SKM-1 treated with dmso at 0.1 percent for 144 hours (cell line): ENCODE measurements around the gene NAT9.
A peak's percentile ranks its signal among the peaks of the same experiment; 100 is the strongest.

Experiments used
- DNase-seq: peaks from one replicate; lab custom pipeline; 2025; ENCODE audit not compliant: unreplicated experiment; lab: John Stamatoyannopoulos, UW

The NAT9 gene

DNA sequence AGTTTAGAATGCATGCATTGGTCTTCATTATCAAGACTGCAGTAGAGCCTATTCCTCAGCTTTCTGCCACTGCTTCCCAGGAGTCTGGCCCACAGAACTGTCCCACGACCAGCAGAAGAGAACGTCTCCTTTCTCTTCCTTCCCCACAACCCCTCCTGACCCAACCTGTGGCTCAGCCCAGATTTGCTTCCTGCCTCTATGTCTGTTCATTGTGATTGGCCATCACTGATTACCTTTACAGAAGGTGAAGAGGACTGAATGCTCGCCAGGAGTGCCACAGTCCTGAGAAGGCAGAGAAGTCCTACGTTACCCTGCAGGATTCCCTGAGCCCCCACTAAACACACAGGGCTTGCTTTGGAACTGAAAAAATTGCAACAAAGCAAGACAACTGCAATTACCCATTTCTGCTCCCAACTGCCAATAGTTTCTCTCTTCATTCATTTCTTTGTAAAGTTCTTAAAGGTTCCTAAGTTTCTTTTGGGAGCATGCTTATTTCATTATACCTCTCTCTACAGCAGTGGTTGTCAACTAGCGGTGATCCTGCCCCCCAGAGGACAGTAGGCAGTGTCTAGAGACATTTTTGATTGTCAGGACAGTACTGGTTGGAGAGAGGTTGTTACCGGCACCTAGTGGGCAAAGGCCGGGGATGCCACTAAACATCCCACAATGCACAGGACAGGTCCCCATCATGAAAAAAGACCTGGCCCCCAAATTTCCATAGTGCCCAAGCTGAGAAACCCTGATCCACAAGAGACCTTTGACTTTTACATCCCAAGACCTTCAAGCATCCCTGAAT lies 4.5 kb upstream of the NAT9 start:
- DNase-seq = no peak

DNA sequence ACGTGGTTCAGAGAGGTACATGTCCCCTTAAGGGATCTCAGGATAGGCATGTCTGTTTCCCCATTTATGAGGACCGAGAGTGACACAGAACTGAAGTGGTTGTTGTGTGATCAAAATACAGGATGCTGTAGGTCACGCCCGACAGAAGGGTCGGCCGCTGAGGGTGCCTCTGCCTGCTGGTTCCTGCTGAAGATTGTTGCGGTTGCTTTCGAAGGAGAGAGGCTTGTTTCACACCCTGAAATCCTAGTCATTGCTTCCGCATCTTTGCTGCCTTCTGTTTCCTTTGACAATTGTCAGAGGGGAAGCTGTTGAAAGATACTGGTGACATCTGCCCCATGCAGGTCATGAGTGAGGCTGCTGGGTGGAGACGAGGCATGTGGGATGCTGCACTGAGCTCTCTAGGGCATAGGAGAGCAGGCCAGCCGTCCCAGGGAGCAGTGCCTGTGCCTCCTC lies 3.8 kb upstream of the NAT9 start:
- DNase-seq = peak; percentile 99

- no peak for DNase-seq
Measured at GRCh38 chr17:74779501-74779900, 3.4 kb upstream of the NAT9 start.

GRCh38 chr17:74778960-74779359 lies 2.8 kb upstream of the NAT9 start:
- DNase-seq = peak; percentile 81

DNA sequence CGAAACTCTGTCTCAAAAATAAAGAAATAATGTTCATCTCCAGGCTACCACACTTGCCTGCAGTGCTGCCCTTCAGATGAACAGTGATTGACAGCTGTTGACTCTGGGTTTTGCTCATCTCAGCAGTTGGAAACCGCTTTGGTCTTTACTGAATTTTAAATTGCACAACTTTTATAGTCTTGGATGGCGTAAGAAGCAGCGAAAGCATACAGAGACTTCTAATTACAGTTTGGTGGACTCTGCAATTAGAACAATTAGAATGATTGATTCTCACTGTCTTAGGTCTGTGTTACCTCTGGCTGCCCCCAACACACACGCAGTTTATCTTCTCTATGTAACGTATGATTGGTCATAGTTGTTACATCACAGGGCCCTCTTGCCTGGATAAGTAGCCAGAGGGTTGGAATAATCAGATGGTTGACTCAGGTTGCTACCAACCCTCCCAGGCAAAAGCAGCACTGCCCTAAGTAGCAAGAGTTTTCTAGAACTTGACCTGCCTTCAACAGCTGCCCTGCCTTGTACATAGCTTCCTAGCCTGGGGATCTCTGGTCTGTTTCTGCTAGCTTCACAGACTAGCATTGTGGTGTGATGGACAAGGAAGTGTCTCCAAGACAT lies 1.9 kb upstream of the NAT9 start:
- no peak for DNase-seq

- DNase-seq = no peak
Measured at GRCh38 chr17:74776990-74777389, 845 bp upstream of the NAT9 start.

DNA sequence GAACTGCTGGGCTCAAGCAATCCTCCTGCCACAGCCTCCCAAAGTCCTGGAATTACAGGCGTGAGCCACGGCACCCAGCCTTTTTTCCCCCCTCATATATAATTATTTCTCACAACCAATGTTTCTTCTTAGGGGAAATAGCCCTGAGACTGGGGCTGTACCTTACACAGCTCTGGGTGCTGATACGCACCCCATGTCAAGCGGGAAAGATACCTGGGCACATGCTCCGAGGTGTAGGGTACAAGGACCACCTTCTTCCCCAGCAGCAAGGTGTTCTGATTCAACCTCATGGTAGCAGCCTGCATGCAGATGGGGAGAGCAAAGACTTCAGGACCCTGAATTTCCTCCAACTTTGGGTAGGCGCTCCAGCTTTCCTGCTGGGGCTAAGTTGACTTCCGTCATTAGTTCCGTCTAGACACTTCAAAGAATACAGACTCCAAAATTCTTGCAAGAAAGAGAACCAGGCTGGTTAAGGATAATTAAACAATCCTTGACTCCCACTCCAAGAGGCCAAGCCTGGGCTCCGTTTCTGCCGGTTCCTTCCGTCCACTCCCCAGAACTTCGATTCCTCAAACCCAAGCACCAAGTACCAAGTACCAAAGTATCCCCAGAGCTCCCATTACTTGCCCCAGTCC lies 619 bp downstream of the NAT9 start:
- no peak for DNase-seq

GRCh38 chr17:74773871-74774286 lies 2.3 kb downstream of the NAT9 start:
- DNase-seq = no peak

DNA sequence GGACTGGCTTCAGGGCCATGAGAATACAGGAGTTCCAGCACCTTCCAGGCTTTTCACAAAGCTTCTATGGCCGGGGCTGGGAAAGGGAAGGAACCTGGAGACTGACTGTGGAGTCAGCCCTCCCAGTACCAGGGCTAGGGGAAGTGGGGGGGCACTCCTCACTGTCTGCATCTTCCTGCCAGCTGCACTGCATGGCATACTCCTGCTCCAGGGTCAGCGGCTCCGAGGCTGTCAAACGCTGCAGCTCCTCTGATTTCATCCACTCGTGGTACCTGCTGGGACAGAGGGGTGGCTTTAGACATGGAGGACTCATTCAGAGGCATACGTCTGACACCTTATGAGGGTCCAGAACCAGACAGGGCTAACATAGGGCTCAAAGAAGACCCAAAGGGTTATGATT lies 2.7 kb downstream of the NAT9 start:
- DNase-seq = no peak

DNA sequence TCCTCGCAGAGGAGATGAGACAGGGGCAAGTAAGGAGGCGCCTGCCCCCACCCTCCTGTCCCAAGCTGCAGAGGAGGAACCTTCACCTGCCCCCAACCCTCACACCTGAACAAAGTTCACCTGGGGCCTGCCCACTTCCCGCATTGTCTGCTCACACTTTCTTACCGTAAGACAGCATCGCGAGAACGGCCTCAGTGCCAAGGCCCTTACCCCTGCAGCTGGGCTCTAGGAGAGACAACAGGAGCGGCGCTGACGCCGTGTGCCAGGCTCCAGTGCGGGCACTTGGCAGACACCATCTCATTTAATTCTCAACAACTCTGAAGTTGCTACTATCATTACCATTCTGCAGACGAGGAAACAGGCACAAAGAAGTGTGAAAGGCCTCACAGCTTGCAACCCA lies 4.1 kb downstream of the NAT9 start:
- no peak for DNase-seq

- no peak for DNase-seq
Measured at GRCh38 chr17:74771319-74771914, 4.7 kb downstream of the NAT9 start.

DNA sequence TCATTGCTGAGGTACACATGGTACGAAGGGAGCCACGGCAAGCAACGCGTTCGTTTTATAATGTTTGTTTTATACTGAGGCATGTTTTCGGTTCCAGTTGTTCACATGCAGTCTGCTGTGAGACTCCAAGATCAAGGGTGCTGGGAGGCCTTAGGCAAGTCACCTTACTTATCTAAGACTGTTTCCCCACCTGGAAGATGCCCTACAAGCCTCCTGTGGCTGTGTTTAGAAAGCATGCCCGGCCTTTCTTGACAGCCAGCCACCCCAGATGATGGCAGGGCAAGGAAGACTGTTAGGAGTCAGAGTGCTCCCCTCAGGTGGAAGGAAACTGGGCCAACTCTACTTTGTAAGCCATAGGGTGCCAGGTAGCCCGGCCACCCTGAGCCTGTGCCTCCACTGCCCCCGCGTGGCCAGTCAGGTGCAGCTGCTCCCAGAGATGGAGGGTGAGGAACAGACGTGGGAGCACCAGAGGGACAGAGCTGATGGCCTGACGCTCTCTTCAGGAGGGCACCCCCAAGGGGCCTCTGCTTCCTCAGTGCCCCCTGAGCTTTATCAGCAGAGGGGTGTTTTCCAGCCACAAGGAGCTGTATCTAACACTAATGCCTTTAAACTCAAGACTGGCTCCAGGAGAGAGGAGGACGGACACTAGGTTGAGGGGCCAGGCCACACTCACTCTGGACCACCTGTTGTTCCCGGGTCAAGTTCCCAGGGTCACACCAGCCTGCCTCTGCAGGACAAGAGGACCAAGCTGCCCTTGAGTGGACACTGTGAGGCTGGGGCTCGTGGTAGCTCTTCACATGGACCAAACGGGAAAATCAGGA lies 5.4 kb downstream of the NAT9 start:
- peak; percentile 51 for DNase-seq

DNA sequence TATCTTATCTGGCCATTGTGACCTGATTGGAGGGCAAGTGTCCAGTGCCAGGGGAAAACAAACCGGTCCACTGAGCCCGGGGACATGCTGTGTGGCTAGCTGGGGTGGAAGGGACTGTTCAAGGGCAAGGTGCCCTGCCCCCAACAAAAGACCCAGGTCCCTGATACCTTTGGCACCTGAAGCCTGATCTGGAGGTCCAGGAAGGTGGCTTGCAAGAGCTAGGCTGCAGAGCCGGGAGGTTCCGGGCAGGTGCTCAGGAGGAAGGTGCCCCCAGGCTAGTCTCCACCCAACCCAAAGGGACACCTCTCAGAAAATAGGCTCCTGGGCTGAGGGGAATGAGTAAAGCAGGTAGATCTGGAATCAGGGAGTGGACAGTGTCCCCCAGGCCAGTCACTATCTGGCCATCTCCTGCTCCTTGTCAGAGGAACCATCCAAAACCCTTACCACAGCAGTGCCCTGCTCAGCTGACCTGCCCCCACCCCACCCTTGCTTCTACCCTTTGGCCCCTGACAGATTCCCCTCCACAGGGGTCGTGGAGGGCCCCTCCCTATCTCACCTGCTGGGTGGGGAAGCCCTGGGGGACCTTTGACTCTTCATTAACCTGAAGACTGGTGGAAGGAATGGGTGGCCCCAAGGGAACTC lies 6.2 kb downstream of the NAT9 start:
- DNase-seq = no peak

GRCh38 chr17:74769266-74769855 lies 6.8 kb downstream of the NAT9 start:
- DNase-seq = no peak

DNA sequence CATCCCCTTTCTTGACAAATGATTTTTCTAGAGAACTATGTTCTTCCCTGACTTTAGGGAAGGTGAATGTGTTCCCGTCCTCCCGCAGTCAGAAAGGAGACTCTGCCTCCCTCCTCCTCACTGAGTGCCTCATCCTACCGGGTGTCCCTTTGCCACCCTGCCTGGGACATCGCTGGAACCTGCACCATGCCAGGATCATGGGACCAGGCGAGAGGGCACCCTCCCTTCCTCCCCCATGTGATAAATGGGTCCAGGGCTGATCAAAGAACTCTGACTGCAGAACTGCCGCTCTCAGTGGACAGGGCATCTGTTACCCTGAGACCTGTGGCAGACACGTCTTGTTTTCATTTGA lies 7.4 kb downstream of the NAT9 start:
- DNase-seq = no peak

DNA sequence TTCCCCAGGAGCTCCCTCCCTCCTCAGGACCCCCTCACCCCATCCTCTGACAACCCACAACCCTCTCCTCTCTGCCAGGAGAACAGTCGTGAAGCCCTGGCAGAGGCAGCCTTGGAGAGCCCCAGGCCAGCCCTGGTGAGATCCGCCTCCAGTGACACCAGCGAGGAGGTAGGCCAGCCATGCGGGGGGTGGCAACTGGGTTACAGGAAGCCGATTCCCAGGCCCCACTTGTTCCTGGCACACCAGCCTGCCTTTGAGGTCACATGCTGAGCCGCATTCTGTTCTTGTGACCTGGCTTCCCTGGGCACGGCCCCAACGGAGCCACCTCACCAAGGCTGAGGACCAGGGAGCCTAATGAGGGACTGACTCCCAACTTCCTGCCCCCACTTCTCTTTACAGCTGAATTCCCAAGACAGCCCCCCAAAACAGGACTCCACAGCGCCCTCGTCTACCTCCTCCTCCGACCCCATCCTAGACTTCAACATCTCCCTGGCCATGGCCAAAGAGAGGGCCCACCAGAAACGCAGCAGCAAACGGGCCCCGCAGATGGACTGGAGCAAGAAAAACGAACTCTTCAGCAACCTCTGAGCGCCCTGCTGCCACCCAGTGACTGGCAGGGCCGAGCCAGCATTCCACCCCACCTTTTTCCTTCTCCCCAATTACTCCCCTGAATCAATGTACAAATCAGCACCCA lies 7.9 kb downstream of the NAT9 start:
- DNase-seq = no peak

GRCh38 chr17:74767111-74767516 lies 9.0 kb downstream of the NAT9 start:
- DNase-seq = no peak

GRCh38 chr17:74766413-74766812 lies 9.7 kb downstream of the NAT9 start:
- DNase-seq = no peak

DNA sequence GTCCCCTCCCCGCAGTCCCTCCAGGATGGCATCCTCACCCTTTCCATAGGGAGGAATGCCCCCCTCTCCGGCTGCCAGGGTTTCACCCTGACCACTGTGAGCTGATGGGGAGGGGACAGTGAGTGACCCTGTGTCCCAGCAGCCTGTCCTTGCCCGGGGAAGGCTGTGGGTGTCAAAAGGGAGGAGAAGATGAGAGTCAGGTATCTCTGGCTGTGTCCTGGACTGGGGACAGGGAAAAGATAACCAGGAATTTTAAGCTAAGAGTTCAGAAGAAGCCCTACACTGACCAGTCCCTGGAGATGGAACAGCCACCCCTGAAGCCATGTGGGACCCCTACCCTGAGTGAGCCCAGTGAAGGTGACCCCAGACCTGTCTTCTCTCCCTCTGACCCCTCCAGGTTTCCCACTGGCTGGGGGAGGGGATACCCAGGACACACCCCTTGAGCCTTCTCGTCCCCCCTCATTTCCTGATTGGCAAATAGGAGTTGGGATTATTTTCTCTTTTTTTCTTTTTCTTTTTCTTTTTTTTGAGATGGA lies 11.3 kb downstream of the NAT9 start:
- no peak for DNase-seq
